Naive thymus-derived CD4-positive, alpha-beta T cell (primary cell): ENCODE measurements around the gene GPX4. TPM values are rescaled to one million over a fixed set of nuclear protein-coding genes. Genes with fewer than 3 reads are reported as not detected.

Experiments
- ATAC-seq: fragments of 150-1000 bp; cut with Tn5 transposase; 2 replicates; pipeline ENCODE4 v1.10.0; 2021; ENCODE audit warnings: mild to moderate bottlenecking, moderate library complexity
- CTCF ChIA-PET: fragments of 350-600 bp; sonication (Branson Sonifier 250); formaldehyde crosslinking; loops from one replicate; lab custom pipeline; 2021; ENCODE audit warnings: antibody characterized with exemption; lab: Charles Lee
- POLR2A ChIA-PET: fragments of 350-600 bp; sonication (Branson Sonifier 250); formaldehyde crosslinking; loops from one replicate; lab custom pipeline; 2021; ENCODE audit warnings: antibody characterized with exemption, inconsistent platforms; lab: Charles Lee
- DNase-seq, 9 donors: peaks; one replicate each; pipeline versions ENCODE4 v3.0.0 to v3.0.0-alpha.2; 2020 to 2022; ENCODE audit warnings: mixed read lengths in 1 of 9
- H3K27ac ChIP-seq: one replicate; pipeline ENCODE4 v1.7.0; 2013; ENCODE audit warnings: mild to moderate bottlenecking, low read depth, low read length, moderate library complexity
- H3K27me3 ChIP-seq, 2 donors: one replicate each; pipeline ENCODE4 v1.7.0; 2013; ENCODE audit warnings: low read length in 2 of 2, mild to moderate bottlenecking in 2 of 2, moderate library complexity in 2 of 2; ENCODE audit not compliant: control insufficient read depth in 2 of 2, insufficient read depth in 2 of 2
- H3K36me3 ChIP-seq, 3 experiments: 1 replicate in 2 of 3; 2 replicates in 1 of 3; pipeline ENCODE4 v1.7.0; 2013; ENCODE audit warnings: low read length in 3 of 3, mild to moderate bottlenecking in 3 of 3, moderate library complexity in 1 of 3; ENCODE audit not compliant: insufficient read depth in 3 of 3, control insufficient read depth in 2 of 3
- H3K4me1 ChIP-seq, 2 donors: one replicate each; pipeline ENCODE4 v1.7.0; 2013; ENCODE audit warnings: low read length in 2 of 2, mild to moderate bottlenecking in 2 of 2, moderate library complexity in 1 of 2; ENCODE audit not compliant: control insufficient read depth in 2 of 2, insufficient read depth in 2 of 2
- H3K4me3 ChIP-seq: 2 replicates; pipeline ENCODE4 v1.7.0; 2013; ENCODE audit warnings: mild to moderate bottlenecking, low read length
- H3K9me3 ChIP-seq, 3 experiments: 1 replicate in 2 of 3; 2 replicates in 1 of 3; pipeline ENCODE4 v1.7.0; 2013; ENCODE audit warnings: low read length in 3 of 3; ENCODE audit not compliant: control insufficient read depth in 2 of 3
- H3K27ac Mint-ChIP-seq, 9 donors: one replicate each; pipeline ENCODE4 v1.8.0; 2020 to 2022; ENCODE audit warnings: mixed read lengths in 9 of 9, mild to moderate bottlenecking in 8 of 9, moderate library complexity in 5 of 9, inconsistent platforms in 2 of 9
- H3K27me3 Mint-ChIP-seq, 5 donors: one replicate each; pipeline ENCODE4 v1.8.0; 2021 to 2022; ENCODE audit warnings: mixed read lengths in 5 of 5, mild to moderate bottlenecking in 1 of 5
- H3K36me3 Mint-ChIP-seq, 5 donors: one replicate each; pipeline ENCODE4 v1.8.0; 2020 to 2022; ENCODE audit warnings: mixed read lengths in 5 of 5, mild to moderate bottlenecking in 3 of 5, inconsistent platforms in 1 of 5
- H3K4me1 Mint-ChIP-seq, 7 donors: one replicate each; pipeline ENCODE4 v1.8.0; 2020 to 2022; ENCODE audit warnings: mixed read lengths in 7 of 7, mild to moderate bottlenecking in 3 of 7, inconsistent platforms in 1 of 7
- H3K4me3 Mint-ChIP-seq, 10 donors: one replicate each; pipeline ENCODE4 v1.8.0; 2020 to 2022; ENCODE audit warnings: mild to moderate bottlenecking in 10 of 10, mixed read lengths in 10 of 10, moderate library complexity in 6 of 10, inconsistent platforms in 2 of 10
- H3K9me3 Mint-ChIP-seq, 11 donors: one replicate each; pipeline ENCODE4 v1.8.0; 2020 to 2022; ENCODE audit warnings: mixed read lengths in 11 of 11, mild to moderate bottlenecking in 4 of 11, inconsistent platforms in 1 of 11, moderate library complexity in 1 of 11
- intact Hi-C, 2 donors: fragments of 100-400 bp; cut with micrococcal nuclease; formaldehyde crosslinking; loops; one replicate each; pipeline ENCODE4 v1.15.1; 2023
- polyA plus RNA-seq, 2 donors: library from polyadenylated mRNA; unstranded; fragments of 300-500 nt; fragmentation: Illumina TruSeq; gene quantifications; one replicate each; pipeline ENCODE4 v1.2.3, GENCODE V29; 2021
- total RNA-seq, 6 experiments: library from RNA in 5 of 6; stranded (reverse) in 5 of 6; gene quantifications; 1 replicate in 5 of 6; 2 replicates in 1 of 6; pipeline ENCODE4 v1.2.3 and lab custom pipeline; 2021 to 2026

The GPX4 gene, protein sequence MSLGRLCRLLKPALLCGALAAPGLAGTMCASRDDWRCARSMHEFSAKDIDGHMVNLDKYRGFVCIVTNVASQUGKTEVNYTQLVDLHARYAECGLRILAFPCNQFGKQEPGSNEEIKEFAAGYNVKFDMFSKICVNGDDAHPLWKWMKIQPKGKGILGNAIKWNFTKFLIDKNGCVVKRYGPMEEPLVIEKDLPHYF
- total RNA-seq: 100 to 1,000 TPM; 122 to 235 (median 194) TPM
- 100 to 1,000 TPM; 417 to 522 TPM for polyA plus RNA-seq
- 101 reads per million, percentile 84 among the genes with 10 or more reads in this experiment for total RNA-seq (lab: John Stamatoyannopoulos, UW)

GRCh38 chr19:1103708-1104310 lies at the start of gene GPX4:
Gene GPX4 (plus strand): TSS chr19:1103994. CDS start chr19:1104044, 50 bp downstream.
- H3K36me3 Mint-ChIP-seq: peaks cover 0 to 11% (median 0%) of the 10 kb centered on the region in 5 donors
- H3K27ac ChIP-seq: peak within 1 kb of the TSS; percentile 100
- intact Hi-C loops: loop anchor here (1.0 to 5.0 kb wide), 10 partner anchors 9 to 179 kb away; partner anchors contain the start of genes POLR2E (in 2 of the 2), ARHGAP45 (in 1 of the 2), CIRBP (in 1 of the 2) and RNU6-2 (in 1 of the 2)
- ChIA-PET CTCF (interaction anchor here (1.5 kb wide), 2 partner anchors 28 to 33 kb away, joined by 3 to 5 read pairs; no protein-coding TSS in a partner anchor), POLR2A (interaction anchor here (0.6 to 38.6 kb wide), 12 partner anchors 10 to 165 kb away, joined by 3 to 2022 read pairs (median 5); partner anchors contain the start of genes ARHGAP45, CIRBP and RNU6-2)
- H3K27me3 ChIP-seq: no peaks in the 10 kb centered on the region
- peak within 1 kb of the TSS; percentile 79 for H3K4me3 ChIP-seq
- H3K27me3 Mint-ChIP-seq: no peaks in the 10 kb centered on the region
- ATAC-seq (peak; percentile 91), DNase-seq (peak; percentile 90 to 98 (median 95))
- peak within 1 kb of the TSS; percentile 79 to 96 (median 93) for H3K27ac Mint-ChIP-seq
- H3K36me3 ChIP-seq: peaks cover 0 to 29% (median 0%) of the 10 kb centered on the region in 3 experiments
- peak within 1 kb of the TSS; percentile 66 to 82 (median 78) for H3K4me3 Mint-ChIP-seq
- H3K4me1 ChIP-seq: peaks cover 13 to 18% of the 10 kb centered on the region in 2 donors
- H3K9me3 Mint-ChIP-seq: peaks cover 0 to 4% (median 0%) of the 10 kb centered on the region in 11 donors
- peaks cover 17 to 48% (median 36%) of the 10 kb centered on the region in 7 donors for H3K4me1 Mint-ChIP-seq
- no peaks in the 10 kb centered on the region for H3K9me3 ChIP-seq

DNA sequence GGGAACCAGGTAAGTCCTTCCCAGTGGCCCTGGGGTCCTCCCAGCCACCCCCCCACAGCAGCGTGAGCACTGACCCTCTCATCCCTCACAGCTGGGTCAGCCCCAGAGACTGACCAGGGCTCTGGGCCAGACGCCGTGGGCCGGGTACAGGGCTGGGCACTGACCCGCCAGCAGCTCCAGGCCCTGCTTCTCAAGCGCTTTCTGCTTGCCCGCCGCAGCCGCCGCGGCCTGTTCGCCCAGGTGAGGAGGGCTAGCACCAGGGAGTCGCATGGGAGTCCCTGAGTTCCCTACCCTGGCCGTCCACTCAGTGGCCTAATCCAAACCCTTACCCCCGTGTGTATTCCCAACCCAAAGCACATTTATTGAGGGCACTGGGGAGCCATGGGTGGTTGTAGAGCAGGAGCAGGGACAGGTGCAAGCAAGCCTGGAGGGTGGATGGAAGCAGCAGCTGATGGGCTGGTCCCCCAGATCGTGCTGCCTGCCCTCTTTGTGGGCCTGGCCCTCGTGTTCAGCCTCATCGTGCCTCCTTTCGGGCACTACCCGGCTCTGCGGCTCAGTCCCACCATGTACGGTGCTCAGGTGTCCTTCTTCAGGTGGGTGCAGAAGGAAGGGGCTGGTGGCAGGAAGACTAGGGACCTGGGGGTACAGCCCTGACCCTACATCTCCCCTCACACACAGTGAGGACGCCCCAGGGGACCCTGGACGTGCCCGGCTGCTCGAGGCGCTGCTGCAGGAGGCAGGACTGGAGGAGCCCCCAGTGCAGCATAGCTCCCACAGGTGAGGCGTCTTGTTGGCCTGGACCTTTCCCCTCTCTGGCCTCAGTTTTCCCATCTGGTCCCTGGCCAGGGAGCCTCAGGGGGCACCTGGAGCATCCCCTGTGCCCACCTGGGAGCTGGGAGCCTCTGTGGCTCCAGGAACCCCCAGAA lies 49.4 kb upstream of the GPX4 start:
- no peak overlapping the region for H3K27ac ChIP-seq
- peaks cover 8 to 39% (median 25%) of the 10 kb centered on the region in 7 donors for H3K4me1 Mint-ChIP-seq
- H3K4me3 Mint-ChIP-seq: no peak overlapping the region
- peaks cover 0 to 24% (median 8%) of the 10 kb centered on the region in 11 donors for H3K9me3 Mint-ChIP-seq
- peaks cover 5 to 49% (median 22%) of the 10 kb centered on the region in 5 donors for H3K36me3 Mint-ChIP-seq
- no peak for DNase-seq
- H3K27me3 Mint-ChIP-seq: no peaks in the 10 kb centered on the region
- no peak for ATAC-seq
- no peak overlapping the region for H3K4me3 ChIP-seq
- H3K4me1 ChIP-seq: peaks cover 14 to 15% of the 10 kb centered on the region in 2 donors
- no peak overlapping the region for H3K27ac Mint-ChIP-seq
- ChIA-PET POLR2A (interaction anchor here (0.8 to 37.6 kb wide), 5 partner anchors 13 to 40 kb away, joined by 3 to 2022 read pairs (median 8); partner anchors contain the start of genes ABCA7, ARHGAP45, GPX4 and POLR2E), CTCF (interaction anchor here (0.7 to 5.5 kb wide), 3 partner anchors 12 to 140 kb away, joined by 3 to 28 read pairs (median 4); partner anchors contain the start of gene ARHGAP45)
- intact Hi-C loops: no loop called here
- H3K27me3 ChIP-seq: no peaks in the 10 kb centered on the region
- H3K9me3 ChIP-seq: peaks cover 0 to 23% (median 0%) of the 10 kb centered on the region in 3 experiments
- peaks cover 0 to 58% (median 0%) of the 10 kb centered on the region in 3 experiments for H3K36me3 ChIP-seq

GRCh38 chr19:1055028-1055425 lies 48.8 kb upstream of the GPX4 start:
- no peak overlapping the region for H3K4me3 ChIP-seq
- Mint-ChIP-seq H3K36me3 (peaks cover 5 to 54% (median 22%) of the 10 kb centered on the region in 5 donors), H3K27me3 (no peaks in the 10 kb centered on the region), H3K27ac (no peak overlapping the region), H3K9me3 (peaks cover 0 to 28% (median 8%) of the 10 kb centered on the region in 11 donors), H3K4me3 (no peak overlapping the region), H3K4me1 (peaks cover 8 to 39% (median 25%) of the 10 kb centered on the region in 7 donors)
- ChIA-PET POLR2A (interaction anchor here (1.6 to 37.6 kb wide), 3 partner anchors 10 to 35 kb away, joined by 5 to 2022 read pairs (median 55); partner anchors contain the start of genes ARHGAP45, GPX4 and POLR2E), CTCF (interaction anchor here (0.7 to 5.5 kb wide), 3 partner anchors 11 to 139 kb away, joined by 3 to 28 read pairs (median 4); partner anchors contain the start of gene ARHGAP45)
- H3K27ac ChIP-seq: no peak overlapping the region
- intact Hi-C loops: no loop called here
- H3K27me3 ChIP-seq: no peaks in the 10 kb centered on the region
- H3K9me3 ChIP-seq: peaks cover 0 to 23% (median 0%) of the 10 kb centered on the region in 3 experiments
- no peak for DNase-seq
- no peak for ATAC-seq
- H3K4me1 ChIP-seq: peaks cover 14 to 15% of the 10 kb centered on the region in 2 donors
- peaks cover 0 to 58% (median 0%) of the 10 kb centered on the region in 3 experiments for H3K36me3 ChIP-seq

GRCh38 chr19:1055886-1056620 lies 47.7 kb upstream of the GPX4 start:
- ChIA-PET CTCF (interaction anchor here (0.6 to 5.5 kb wide), 5 partner anchors 10 to 132 kb away, joined by 3 to 28 read pairs (median 6); partner anchors contain the start of gene ARHGAP45), POLR2A (interaction anchor here (0.6 to 37.6 kb wide), 8 partner anchors 8 to 213 kb away, joined by 3 to 2022 read pairs (median 4); partner anchors contain the start of genes ARHGAP45, CIRBP, CNN2 and GPX4)
- Histone ChIP-seq H3K27me3 (no peaks in the 10 kb centered on the region), H3K36me3 (peaks cover 0 to 55% (median 0%) of the 10 kb centered on the region in 3 experiments), H3K9me3 (peaks cover 0 to 23% (median 0%) of the 10 kb centered on the region in 3 experiments), H3K4me3 (no peak overlapping the region), H3K27ac (no peak overlapping the region), H3K4me1 (peaks cover 14 to 15% of the 10 kb centered on the region in 2 donors)
- Mint-ChIP-seq H3K27me3 (no peaks in the 10 kb centered on the region), H3K4me1 (peaks cover 8 to 39% (median 25%) of the 10 kb centered on the region in 7 donors), H3K9me3 (peaks cover 0 to 28% (median 8%) of the 10 kb centered on the region in 11 donors), H3K36me3 (peaks cover 5 to 54% (median 22%) of the 10 kb centered on the region in 5 donors), H3K4me3 (no peak overlapping the region), H3K27ac (peak overlapping the region in 2 of 9 donors; percentile 22 to 33)
- ATAC-seq (no peak), DNase-seq (no peak)
- intact Hi-C loops: loop anchor here in 1 of 2 donors (2.0 kb wide), 1 partner anchor 15 kb away; the partner anchor contains the start of gene ABCA7
